Adipocyte (in vitro differentiated cells): Measurements from ENCODE around the gene FAM3A.
A peak's percentile ranks its signal among the peaks of the same experiment; 100 is the strongest.

Experiments used
- DNase-seq: peaks from one replicate; pipeline ENCODE4 v3.0.0-alpha.2; 2015; ENCODE audit warnings: low read depth
- H3K27me3 ChIP-seq: replicated peaks from 2 replicates; pipeline ENCODE4 v1.7.0; 2013; ENCODE audit warnings: mild to moderate bottlenecking, low read length, moderate library complexity; ENCODE audit not compliant: control insufficient read depth, insufficient read depth
- H3K36me3 ChIP-seq: 2 replicates; pipeline ENCODE4 v1.7.0; 2013; ENCODE audit warnings: low read length, mild to moderate bottlenecking, moderate library complexity; ENCODE audit not compliant: control insufficient read depth, insufficient read depth, severe bottlenecking
- H3K4me1 ChIP-seq: 2 replicates; pipeline ENCODE4 v1.7.0; 2013; ENCODE audit warnings: mild to moderate bottlenecking, low read length, moderate library complexity; ENCODE audit not compliant: control insufficient read depth, insufficient read depth
- H3K4me3 ChIP-seq: 2 replicates; pipeline ENCODE4 v1.7.0; 2013; ENCODE audit warnings: mild to moderate bottlenecking, low read length, moderate library complexity
- H3K9ac ChIP-seq: 2 replicates; pipeline ENCODE4 v1.7.0; 2013; ENCODE audit warnings: mild to moderate bottlenecking, low read length, moderate library complexity
- H3K9me3 ChIP-seq: 2 replicates; pipeline ENCODE4 v1.7.0; 2013; ENCODE audit warnings: mild to moderate bottlenecking, low read length, moderate library complexity; ENCODE audit not compliant: control insufficient read depth

FAM3A gene

GRCh38 chrX:154463611-154464220 lies 52.3 kb downstream of the FAM3A start:
- Histone ChIP-seq H3K27me3 (no peaks in the 10 kb centered on the region), H3K9ac (no peak overlapping the region), H3K9me3 (no peaks in the 10 kb centered on the region), H3K36me3 (peaks cover 57% of the 10 kb centered on the region), H3K4me3 (no peak overlapping the region), H3K4me1 (no peaks in the 10 kb centered on the region)
- no peak for DNase-seq

DNA sequence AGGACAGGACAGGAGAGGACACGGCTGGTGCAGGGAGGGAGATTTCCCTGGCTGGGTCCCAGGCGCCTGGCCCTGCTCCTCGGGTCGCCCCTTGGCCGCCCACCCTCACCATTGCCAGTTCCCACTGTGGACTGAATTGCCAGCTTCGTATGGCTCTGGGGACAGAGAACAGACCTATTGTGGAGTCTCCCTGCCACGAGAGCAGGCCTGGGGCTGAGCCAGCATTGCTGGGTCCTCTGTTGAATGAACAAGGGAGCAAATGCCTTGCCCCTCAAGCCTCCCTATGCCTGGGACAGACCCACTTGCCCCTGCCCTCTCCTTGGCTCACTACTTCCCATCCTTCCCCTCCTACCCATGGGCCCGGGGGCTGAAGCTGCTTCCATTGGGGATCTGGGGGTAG lies 53.6 kb downstream of the FAM3A start:
- Histone ChIP-seq H3K9ac (no peak overlapping the region), H3K36me3 (peaks cover 51% of the 10 kb centered on the region), H3K4me1 (no peaks in the 10 kb centered on the region), H3K27me3 (no peaks in the 10 kb centered on the region), H3K9me3 (no peaks in the 10 kb centered on the region), H3K4me3 (no peak overlapping the region)
- no peak for DNase-seq

- H3K4me1 ChIP-seq: no peaks in the 10 kb centered on the region
- H3K9me3 ChIP-seq: no peaks in the 10 kb centered on the region
- H3K4me3 ChIP-seq: peak overlapping the region; percentile 84
- H3K9ac ChIP-seq: peak overlapping the region; percentile 64
- no peak for DNase-seq
- peaks cover 35% of the 10 kb centered on the region for H3K36me3 ChIP-seq
- no peaks in the 10 kb centered on the region for H3K27me3 ChIP-seq
Measured at GRCh38 chrX:154460326-154460725, 55.7 kb downstream of the FAM3A start.

DNA sequence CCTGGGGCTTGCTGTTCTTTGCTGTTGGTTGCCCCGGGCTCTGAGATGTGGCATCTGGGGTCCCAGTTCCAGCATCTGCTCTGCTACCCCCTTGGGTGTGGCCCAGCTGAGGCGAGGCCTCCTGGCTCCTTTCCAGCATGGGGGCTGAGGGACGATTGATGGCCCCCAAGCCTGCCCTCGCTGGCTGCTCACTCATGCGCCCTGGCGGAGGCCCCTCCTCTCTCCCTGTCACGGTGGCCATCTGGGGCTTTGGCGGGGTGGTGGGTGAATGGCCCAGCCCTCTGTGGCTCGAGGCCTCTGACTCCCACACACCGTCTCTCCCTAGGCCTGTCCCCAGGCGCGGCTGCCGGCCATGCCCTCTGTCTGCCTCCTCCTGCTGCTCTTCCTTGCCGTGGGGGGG lies 56.2 kb downstream of the FAM3A start:
- peak; percentile 31 for DNase-seq
- no peaks in the 10 kb centered on the region for H3K4me1 ChIP-seq
- H3K4me3 ChIP-seq: peak overlapping the region; percentile 84
- H3K9ac ChIP-seq: peak overlapping the region; percentile 64
- no peaks in the 10 kb centered on the region for H3K27me3 ChIP-seq
- no peaks in the 10 kb centered on the region for H3K9me3 ChIP-seq
- peaks cover 32% of the 10 kb centered on the region for H3K36me3 ChIP-seq

DNA sequence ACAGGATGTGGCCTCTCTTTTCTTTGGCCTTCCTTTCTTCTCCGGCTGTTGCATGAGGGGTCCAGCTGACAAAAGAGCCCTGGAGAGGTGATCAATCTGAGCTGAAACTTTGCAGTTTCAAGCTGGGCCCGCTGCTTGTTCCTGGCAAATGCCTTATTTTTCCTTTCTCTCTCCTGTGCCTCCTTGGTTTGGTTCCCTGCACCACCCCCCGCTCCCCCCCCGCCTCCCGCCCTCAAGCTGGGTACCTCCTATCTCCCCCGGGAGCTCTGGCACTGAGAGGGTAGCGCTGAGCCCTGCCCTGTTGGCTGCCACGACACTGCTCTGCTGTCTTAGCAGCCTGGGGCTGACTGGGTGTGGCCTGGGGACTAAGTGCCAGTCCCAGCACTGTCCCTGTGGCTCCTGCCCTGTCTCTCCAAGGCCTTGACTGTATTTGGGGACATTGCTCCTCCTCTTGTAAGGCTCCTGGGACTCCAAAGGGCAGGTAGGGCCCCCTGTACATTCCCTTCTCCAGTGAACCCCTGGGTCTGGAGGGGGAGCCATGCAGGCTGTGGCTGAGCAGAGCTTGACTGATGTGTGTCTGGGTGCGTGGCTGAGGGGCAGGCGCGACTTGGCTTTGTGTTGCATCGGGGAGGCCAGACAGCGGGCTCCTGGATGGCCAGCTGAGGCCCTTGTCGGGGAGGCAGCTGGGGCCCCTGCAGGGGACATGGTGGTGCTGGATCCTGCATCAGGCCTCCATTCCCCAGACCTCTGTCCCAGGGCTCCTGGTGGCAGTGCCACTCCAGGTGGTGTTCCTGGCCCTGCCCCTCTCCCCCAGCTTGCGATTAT lies 56.9 kb downstream of the FAM3A start:
- no peaks in the 10 kb centered on the region for H3K4me1 ChIP-seq
- peak overlapping the region; percentile 84 for H3K4me3 ChIP-seq
- H3K27me3 ChIP-seq: no peaks in the 10 kb centered on the region
- peaks cover 28% of the 10 kb centered on the region for H3K36me3 ChIP-seq
- peak overlapping the region; percentile 90 for H3K9ac ChIP-seq
- DNase-seq: peak; percentile 56
- H3K9me3 ChIP-seq: no peaks in the 10 kb centered on the region

DNA sequence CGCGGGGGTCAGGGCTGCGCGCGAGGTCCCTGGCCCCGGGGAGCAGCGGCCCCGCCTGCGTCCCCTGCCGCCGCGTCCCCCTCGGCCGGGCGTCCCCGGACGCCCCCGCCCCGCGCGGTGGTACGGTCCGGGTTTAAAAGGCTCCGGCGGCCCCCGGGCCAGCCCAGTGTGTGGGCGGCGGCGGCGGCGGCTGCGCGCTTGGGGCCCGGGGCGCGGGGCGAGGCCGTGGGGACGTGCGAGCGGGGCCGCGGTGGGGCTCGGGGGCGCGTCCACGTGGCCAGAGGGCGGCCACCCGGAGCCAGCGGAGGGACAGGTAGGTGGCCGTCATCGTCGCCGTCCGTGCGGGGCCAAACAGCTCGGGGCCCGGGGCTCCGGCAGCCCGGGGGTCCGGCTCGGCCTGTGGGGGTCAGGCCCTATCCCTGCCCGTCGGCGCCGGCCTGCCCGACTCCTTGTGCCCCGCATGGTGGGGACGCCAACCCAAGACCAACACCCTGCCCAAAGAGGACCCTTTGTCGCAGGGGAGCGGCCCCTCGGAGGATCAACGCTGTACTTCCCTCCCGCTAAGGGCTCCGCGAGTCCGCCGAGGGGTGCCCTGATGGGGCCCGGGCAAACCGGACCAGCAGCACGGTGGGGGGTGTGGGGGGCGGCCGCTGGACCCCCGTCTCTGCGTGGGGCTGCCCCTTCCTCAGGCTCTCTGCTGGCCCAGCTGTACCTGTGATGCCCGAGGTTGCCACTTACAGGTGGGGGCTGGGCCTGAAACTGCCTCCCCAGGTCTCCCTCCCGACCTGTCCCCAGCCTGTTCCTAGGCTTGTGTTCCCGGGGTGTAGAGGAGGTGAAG lies 57.7 kb downstream of the FAM3A start, which contains the start of gene PLXNA3:
Gene PLXNA3, plus strand, starts transcription at position 166 of the 838 bp plus-strand sequence. CDS start 1,903 bp downstream, outside the sequence.
- Histone ChIP-seq H3K9me3 (no peaks in the 10 kb centered on the region), H3K4me3 (peak within 1 kb of the TSS; percentile 84), H3K4me1 (no peaks in the 10 kb centered on the region), H3K27me3 (no peaks in the 10 kb centered on the region), H3K36me3 (peaks cover 22% of the 10 kb centered on the region), H3K9ac (peak within 1 kb of the TSS; percentile 90)
- peak; percentile 74 for DNase-seq

DNA sequence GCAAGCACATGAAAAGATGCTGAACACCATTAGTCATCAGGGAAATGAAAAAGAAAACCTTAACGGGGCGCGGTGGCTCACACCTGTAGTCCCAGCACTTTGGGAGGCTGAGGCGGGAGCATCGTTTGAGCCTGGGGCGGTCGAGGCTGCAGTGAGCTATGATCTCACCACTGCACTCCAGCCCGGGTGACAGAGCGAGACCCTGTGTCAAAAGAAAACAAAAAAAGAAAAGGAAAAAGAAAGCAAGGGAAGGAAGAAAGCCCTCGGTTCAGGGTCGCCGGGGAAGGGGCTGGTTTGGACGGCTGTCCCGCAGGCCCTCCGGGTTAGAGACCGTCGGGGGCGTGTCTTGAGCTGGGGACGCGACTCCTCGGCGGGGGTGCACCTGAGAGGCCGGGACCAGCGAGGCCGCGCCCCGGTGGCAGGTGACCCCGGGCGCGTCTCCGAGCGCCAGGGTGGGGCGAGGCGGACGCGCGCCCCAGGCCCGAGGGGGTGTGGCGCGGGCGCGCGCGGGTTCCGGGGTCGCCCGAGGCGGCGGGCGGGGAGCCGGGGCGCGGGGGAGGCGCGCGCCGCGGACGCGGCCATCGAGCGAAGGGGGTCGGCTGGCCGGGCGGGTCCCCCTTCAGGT lies 58.4 kb downstream of the FAM3A start:
- no peaks in the 10 kb centered on the region for H3K27me3 ChIP-seq
- H3K4me3 ChIP-seq: peak overlapping the region; percentile 78
- peak overlapping the region; percentile 90 for H3K9ac ChIP-seq
- no peaks in the 10 kb centered on the region for H3K9me3 ChIP-seq
- peak; percentile 58 for DNase-seq
- peaks cover 21% of the 10 kb centered on the region for H3K36me3 ChIP-seq
- no peaks in the 10 kb centered on the region for H3K4me1 ChIP-seq
